NCI-H774 (cell line): ENCODE results near the gene RHOJ.
"Not testable (repeated sequence)": the region's sequence is repeated elsewhere in the genome, so short reads cannot be mapped to it uniquely, and the experiment has no call there.

Source experiments
- DNase-seq: peaks from one replicate; lab custom pipeline; 2025; lab: John Stamatoyannopoulos, UW

The RHOJ gene

GRCh38 chr14:63297372-63298063 lies 93.3 kb downstream of the RHOJ start:
- no peak for DNase-seq

DNA sequence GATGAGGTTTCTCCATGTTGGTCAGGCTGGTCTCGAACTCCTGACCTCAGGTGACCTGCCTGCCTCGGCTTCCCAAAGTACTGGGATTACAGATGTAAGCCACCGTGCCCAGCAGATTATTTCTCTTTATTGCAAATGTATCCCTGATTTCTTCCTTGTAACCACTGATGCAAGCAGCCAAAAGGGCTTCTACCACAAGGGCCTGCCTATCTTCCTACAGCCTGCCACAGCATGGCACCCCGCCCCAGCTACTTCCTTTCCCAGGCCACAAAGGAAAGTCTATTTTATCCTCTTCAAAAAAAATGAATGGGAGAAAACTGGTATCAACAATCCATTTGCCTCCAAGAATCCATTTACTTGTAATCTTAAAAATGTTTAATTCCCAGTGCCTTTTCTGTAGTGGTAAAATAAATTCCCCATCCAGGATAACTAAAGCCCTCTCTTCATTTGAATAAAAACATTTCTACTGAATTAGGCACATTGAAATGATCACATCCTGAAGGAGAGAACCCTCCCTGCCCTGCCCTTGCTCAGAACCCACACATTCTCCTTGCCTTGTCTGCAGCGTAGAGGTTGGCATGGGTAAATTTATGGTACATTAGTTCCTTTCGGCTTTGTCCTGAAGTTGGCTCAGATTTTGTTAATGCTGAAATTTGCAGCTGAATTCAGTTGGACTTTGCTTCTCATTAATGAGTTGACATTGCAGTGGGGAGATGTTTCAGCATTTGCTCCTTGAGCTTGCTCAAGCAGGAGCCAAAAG lies 95.3 kb downstream of the RHOJ start:
- no peak for DNase-seq

GRCh38 chr14:63300854-63301253 lies 96.6 kb downstream of the RHOJ start:
- DNase-seq: no peak

DNA sequence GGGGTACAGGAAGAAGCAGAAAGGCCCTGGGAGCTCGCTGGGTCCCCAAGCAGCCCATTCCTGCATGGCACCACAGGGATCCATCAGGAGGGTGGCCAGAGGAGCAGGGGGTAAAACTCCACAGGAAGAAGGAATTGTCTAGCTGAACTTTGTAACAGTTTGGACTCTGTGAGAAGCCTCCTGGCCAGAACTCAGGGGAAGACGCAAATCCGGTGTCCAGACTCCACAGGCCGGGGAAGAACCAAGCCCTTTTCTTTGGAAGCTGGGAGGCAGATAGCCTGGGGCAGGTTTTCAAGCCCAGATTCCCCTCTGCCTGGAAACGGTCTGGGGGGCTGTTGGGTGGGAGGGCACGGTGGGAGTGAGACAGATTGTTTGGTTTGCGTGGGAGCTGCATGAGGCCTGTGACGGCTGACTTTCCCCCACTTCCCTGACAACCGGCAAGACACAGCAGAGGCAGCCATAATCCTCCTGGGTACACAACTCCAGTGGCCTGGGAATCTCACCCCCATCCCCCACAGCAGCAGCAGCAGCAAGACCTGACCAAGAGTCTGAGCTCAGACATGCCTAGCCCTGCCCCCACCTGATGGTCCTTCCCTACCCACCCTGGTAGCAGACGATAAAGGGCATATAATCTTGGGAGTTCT lies 97.8 kb downstream of the RHOJ start:
- DNase-seq: no peak

- DNase-seq: not testable (repeated sequence)
These were observed 100.2 kb downstream of the RHOJ start for GRCh38 chr14:63304429-63304828.

GRCh38 chr14:63308723-63309317 lies 104.6 kb downstream of the RHOJ start:
- no peak for DNase-seq

GRCh38 chr14:63318835-63319234 lies 114.6 kb downstream of the RHOJ start, which contains the start of gene GPHB5:
Gene GPHB5, minus strand, starts transcription at chr14:63318935. Its CDS starts 1,086 bp downstream, at chr14:63317849.
- no peak for DNase-seq

DNA sequence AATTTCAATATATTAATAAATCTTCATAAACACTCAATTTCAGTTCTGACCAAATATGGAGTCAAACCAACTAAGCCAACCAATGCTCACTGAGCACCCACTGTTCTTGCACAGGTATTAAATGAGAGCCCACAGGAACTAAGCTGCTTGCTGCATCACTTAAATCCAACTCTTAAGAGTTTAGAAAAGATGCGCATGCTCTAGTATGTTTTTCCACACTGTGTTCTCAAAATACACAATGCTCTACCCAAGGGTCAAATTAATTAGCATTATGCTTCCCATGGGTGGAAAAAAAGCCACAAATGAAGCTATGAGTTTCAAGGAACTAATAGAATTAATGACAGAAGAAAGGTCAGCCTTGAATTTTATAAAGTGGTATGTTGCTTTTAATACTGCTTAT lies 118.2 kb downstream of the RHOJ start:
- no peak for DNase-seq

- no peak for DNase-seq
These were observed 118.8 kb downstream of the RHOJ start for GRCh38 chr14:63322897-63323573.

- no peak for DNase-seq
These were observed 122.6 kb downstream of the RHOJ start for GRCh38 chr14:63326840-63327239.

GRCh38 chr14:63328787-63329737 lies 124.8 kb downstream of the RHOJ start:
- DNase-seq: no peak

GRCh38 chr14:63342371-63342770 lies 138.1 kb downstream of the RHOJ start:
- DNase-seq: no peak
